ENCODE measurements around the gene MAD1L1. TPM values are rescaled to one million over a fixed set of nuclear protein-coding genes. Genes with fewer than 3 reads are reported as not detected.

MAD1L1 gene
- total and polyA plus RNA-seq, 7 donors, result 11.7 to 17.5 (median 15.6) TPM

- peak in 1 of 2 donors; percentile 49 for DNase-seq
Measured at GRCh38 chr7:2116989-2117591, 115.7 kb downstream of the MAD1L1 start.

GRCh38 chr7:2116448-2116810, 116.3 kb downstream of the MAD1L1 start:
- Histone ChIP-seq H3K4me3 (no peak overlapping the region), H3K27me3 (ENCODE audit: insufficient read depth in 3 of 3, low read length in 2 of 3) (no peaks in the 10 kb centered on the region), H3K36me3 (ENCODE audit: insufficient read depth in 1 of 2, low read depth in 1 of 2) (no peaks in the 10 kb centered on the region), H3K4me1 (peaks cover 25% of the 10 kb centered on the region), H3K9me3 (no peaks in the 10 kb centered on the region), H3K27ac (peak overlapping the region; percentile 79)
- ATAC-seq, result peak in 1 of 4 donors; percentile 10
- WGBS, 3 donors, result 43 to 51% (median 49%) methylated on average over 8 to 9 of the region's 9 CpGs
- TF ChIP-seq CTCF (IDR thresholded peaks at IDR 0.05), result no peak
- DNase-seq, result no peak
- intact Hi-C loops (cut with DNase I), result loop anchor here in 1 of 2 donors (5.0 kb wide), 1 partner anchor 41 kb away; no protein-coding TSS in a partner anchor

More at GRCh38 chr7:2116989-2117591, 115.7 kb downstream of the MAD1L1 start:
- Histone ChIP-seq H3K27me3 (ENCODE audit: insufficient read depth in 3 of 3, low read length in 2 of 3) (no peaks in the 10 kb centered on the region), H3K4me3 (no peak overlapping the region), H3K36me3 (ENCODE audit: insufficient read depth in 1 of 2, low read depth in 1 of 2) (no peaks in the 10 kb centered on the region), H3K27ac (peak overlapping the region; percentile 79), H3K9me3 (no peaks in the 10 kb centered on the region), H3K4me1 (peaks cover 27% of the 10 kb centered on the region)
- ATAC-seq, result peak; percentile 13 to 67 (median 44)
- 39 to 49% (median 42%) methylated on average over 11 of the region's 11 CpGs for WGBS, 3 donors
- no peak for TF ChIP-seq CTCF (IDR thresholded peaks at IDR 0.05)
- intact Hi-C loops (cut with DNase I), result loop anchor here in 1 of 2 donors (5.0 kb wide), 1 partner anchor 40 kb away; no protein-coding TSS in a partner anchor

- WGBS, 3 donors, result 55 to 66% (median 58%) methylated on average over 23 to 25 of the region's 25 CpGs
- Histone ChIP-seq H3K9me3 (no peaks in the 10 kb centered on the region), H3K36me3 (ENCODE audit: insufficient read depth in 1 of 2, low read depth in 1 of 2) (no peaks in the 10 kb centered on the region), H3K27ac (peak overlapping the region; percentile 79), H3K4me3 (no peak overlapping the region), H3K4me1 (peaks cover 22% of the 10 kb centered on the region), H3K27me3 (ENCODE audit: insufficient read depth in 3 of 3, low read length in 2 of 3) (no peaks in the 10 kb centered on the region)
- DNase-seq, result peak; percentile 68 to 84
- ATAC-seq, result peak; percentile 92 to 93 (median 92)
- TF ChIP-seq CTCF (IDR thresholded peaks at IDR 0.05), result no peak
- intact Hi-C loops (cut with DNase I), result loop anchor here in 1 of 2 donors (5.0 kb wide), 1 partner anchor 41 kb away; no protein-coding TSS in a partner anchor
Measured at GRCh38 chr7:2115760-2116447, 116.8 kb downstream of the MAD1L1 start.

DNA sequence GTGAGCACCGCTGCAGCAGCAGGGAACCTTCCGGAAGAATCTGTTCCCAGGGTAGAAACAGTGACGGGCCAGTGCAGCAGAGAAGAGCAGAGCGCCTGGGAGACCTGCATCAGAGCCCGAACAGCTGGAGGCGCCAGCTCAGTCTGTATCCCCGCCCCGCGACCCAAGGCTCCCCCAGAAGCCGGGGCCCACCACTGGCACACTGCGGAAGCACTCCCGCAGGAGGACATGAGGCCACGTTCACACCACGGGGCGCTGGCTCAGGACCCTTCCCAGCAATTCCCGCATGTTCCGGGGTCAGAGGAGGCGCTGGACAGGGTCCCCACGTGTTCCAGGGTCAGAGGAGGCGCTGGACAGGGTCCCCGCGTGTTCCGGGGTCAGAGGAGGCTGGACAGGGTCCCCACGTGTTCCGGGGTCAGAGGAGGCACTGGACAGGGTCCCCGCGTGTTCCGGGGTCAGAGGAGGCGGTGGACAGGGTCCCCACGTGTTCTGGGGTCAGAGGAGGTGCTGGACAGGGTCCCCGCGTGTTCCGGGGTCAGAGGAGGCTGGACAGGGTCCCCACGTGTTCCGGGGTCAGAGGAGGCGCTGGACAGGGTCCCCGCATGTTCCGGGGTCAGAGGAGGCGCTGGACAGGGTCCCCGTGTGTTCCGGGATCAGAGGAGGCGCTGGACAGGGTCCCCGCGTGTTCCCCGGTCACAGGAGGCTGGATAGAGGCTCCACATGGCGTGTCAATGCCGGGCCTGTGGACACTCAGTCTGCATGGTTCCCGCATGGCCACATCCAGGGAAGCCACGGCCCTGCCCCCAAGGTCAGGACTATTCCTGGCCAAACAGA, 117.6 kb downstream of the MAD1L1 start:
- ATAC-seq (peak in 3 of 4 donors; percentile 24 to 48 (median 47)), DNase-seq (no peak)
- Histone ChIP-seq H3K27me3 (ENCODE audit: insufficient read depth in 3 of 3, low read length in 2 of 3) (no peaks in the 10 kb centered on the region), H3K4me1 (peaks cover 22% of the 10 kb centered on the region), H3K4me3 (no peak overlapping the region), H3K27ac (peak overlapping the region; percentile 79), H3K9me3 (no peaks in the 10 kb centered on the region), H3K36me3 (ENCODE audit: insufficient read depth in 1 of 2, low read depth in 1 of 2) (no peaks in the 10 kb centered on the region)
- intact Hi-C loops (cut with DNase I), result loop anchor here in 1 of 2 donors (5.0 kb wide), 1 partner anchor 42 kb away; no protein-coding TSS in a partner anchor
- no peak for TF ChIP-seq CTCF (IDR thresholded peaks at IDR 0.05)
- WGBS, 3 donors, result 94 to 97% (median 96%) methylated on average over 49 of the region's 49 CpGs
